HepG2 (cell line): ENCODE measurements around the gene TUT7. TPM values are rescaled to one million over a fixed set of nuclear protein-coding genes. Genes with fewer than 3 reads are reported as not detected.
A peak's percentile ranks its signal among the peaks of the same experiment; 100 is the strongest.

Source experiments
- ARNT ChIP-seq: fragments of 450-650 bp; IDR thresholded peaks from 2 replicates; pipeline ENCODE4 v1.6.1; 2017
- CCDC6 ChIP-seq: sonication (generic); formaldehyde crosslinking; IDR thresholded peaks from 2 replicates; pipeline ENCODE4 v1.8.1; 2022; ENCODE audit warnings: mild to moderate bottlenecking, missing genetic modification reagents, moderate library complexity
- GATAD1 ChIP-seq: IDR thresholded peaks from 2 replicates; pipeline ENCODE4 v1.6.1; 2016; ENCODE audit warnings: missing genetic modification reagents, missing compliant biosample characterization
- GTF2F1 ChIP-seq: fragments of 150-350 bp; IDR thresholded peaks from 2 replicates; pipeline ENCODE4 v1.6.1; 2014; ENCODE audit warnings: low read length
- GTF3A ChIP-seq: sonication (generic); formaldehyde crosslinking; conservative IDR thresholded peaks from 2 replicates; pipeline ENCODE4 v1.4.0; 2020; ENCODE audit warnings: mild to moderate bottlenecking, missing genetic modification reagents
- KDM4B ChIP-seq: sonication (generic); formaldehyde crosslinking; IDR thresholded peaks from 2 replicates; pipeline ENCODE4 v1.4.0; 2020; ENCODE audit warnings: missing genetic modification reagents
- MAZ ChIP-seq, 2 experiments: sonication (generic) in 1 of 2; formaldehyde crosslinking in 1 of 2; IDR thresholded peaks; 2 replicates each; pipeline versions ENCODE4 v1.5.0 to v1.6.1; 2012 to 2020; ENCODE audit warnings: low read depth in 2 of 2, mild to moderate bottlenecking in 2 of 2, borderline replicate concordance in 1 of 2, improper control_type of control experiment in 1 of 2, low read length in 1 of 2, missing genetic modification reagents in 1 of 2, moderate library complexity in 1 of 2
- RARG ChIP-seq: sonication (generic); formaldehyde crosslinking; IDR thresholded peaks from 2 replicates; pipeline ENCODE4 v1.4.0; 2020; ENCODE audit warnings: low read depth, mild to moderate bottlenecking, missing genetic modification reagents
- SIN3B ChIP-seq: fragments of 150-350 bp; IDR thresholded peaks from 2 replicates; pipeline ENCODE4 v1.6.1; 2014; ENCODE audit warnings: low read length
- SP140L ChIP-seq: sonication (generic); formaldehyde crosslinking; IDR thresholded peaks from 2 replicates; pipeline ENCODE4 v1.4.0; 2020; ENCODE audit warnings: missing genetic modification reagents, borderline replicate concordance
- ZNF205 ChIP-seq: IDR thresholded peaks from 2 replicates; pipeline ENCODE4 v1.6.1; 2018; ENCODE audit warnings: missing biosample characterization, missing genetic modification reagents
- ZNF264 ChIP-seq: sonication (generic); formaldehyde crosslinking; IDR thresholded peaks from 2 replicates; pipeline ENCODE4 v1.4.0; 2020; ENCODE audit warnings: missing genetic modification reagents
- ZNF567 ChIP-seq: sonication (generic); formaldehyde crosslinking; IDR thresholded peaks from 2 replicates; pipeline ENCODE4 v1.8.1; 2023; ENCODE audit warnings: mild to moderate bottlenecking, missing genetic modification reagents, borderline replicate concordance
- ZNF75D ChIP-seq: sonication (generic); formaldehyde crosslinking; IDR thresholded peaks from 2 replicates; pipeline ENCODE4 v1.8.1; 2023; ENCODE audit warnings: missing genetic modification reagents, mild to moderate bottlenecking, borderline replicate concordance
- ZNF780A ChIP-seq: sonication (generic); formaldehyde crosslinking; IDR thresholded peaks from 2 replicates; pipeline ENCODE4 v1.8.0; 2022; ENCODE audit warnings: mild to moderate bottlenecking, missing genetic modification reagents, moderate library complexity
- ZNF790 ChIP-seq: sonication (generic); formaldehyde crosslinking; IDR thresholded peaks from 2 replicates; pipeline ENCODE4 v1.8.0; 2022; ENCODE audit warnings: missing genetic modification reagents, mild to moderate bottlenecking, borderline replicate concordance
- polyA plus RNA-seq, 8 experiments: library from polyadenylated mRNA; depleted of rRNA in 3 of 8; stranded (reverse) in 7 of 8; unstranded in 1 of 8; fragments of >200 nt; fragmentation: Illumina TruSeq in 4 of 8; extraction: Trizol in 4 of 8; gene quantifications; 2 replicates each; pipeline versions ENCODE4 v1.2.1 to v1.2.3, GENCODE V29; 2011 to 2016; ENCODE audit warnings: low read depth in 4 of 8, missing spikeins in 1 of 8, mixed read lengths in 1 of 8; ENCODE audit not compliant: insufficient read depth in 1 of 8
- total RNA-seq, 5 experiments: library from RNA; depleted of rRNA; stranded (reverse); fragments of >200 nt; fragmentation: Illumina TruSeq; extraction: Trizol; gene quantifications; 2 replicates each; pipeline ENCODE4 v1.2.3, GENCODE V29; 2016; ENCODE audit warnings: low read depth in 1 of 5
- TF ChIP-seq, protein P1 (sequence below): IDR thresholded peaks from 2 replicates; pipeline ENCODE4 v1.6.1; 2016
- TF ChIP-seq, protein P2 (sequence below): sonication (generic); formaldehyde crosslinking; IDR thresholded peaks from 2 replicates; pipeline ENCODE4 v1.4.0; 2020; ENCODE audit warnings: missing genetic modification reagents, borderline replicate concordance
- TF ChIP-seq, protein P3 (sequence below): sonication (generic); formaldehyde crosslinking; IDR thresholded peaks from 2 replicates; pipeline ENCODE4 v1.4.0; 2020; ENCODE audit warnings: mild to moderate bottlenecking, missing genetic modification reagents
- TF ChIP-seq, protein P4 (sequence below): sonication (generic); formaldehyde crosslinking; conservative IDR thresholded peaks from 2 replicates; pipeline ENCODE4 v1.4.0; 2020; ENCODE audit warnings: missing genetic modification reagents

TUT7 gene
- total and polyA plus RNA-seq, 2 of the 13 experiments (the other 11 are each of a cell fraction or from before 2014, with no cell fraction given) = 12.0 to 19.4 TPM

DNA sequence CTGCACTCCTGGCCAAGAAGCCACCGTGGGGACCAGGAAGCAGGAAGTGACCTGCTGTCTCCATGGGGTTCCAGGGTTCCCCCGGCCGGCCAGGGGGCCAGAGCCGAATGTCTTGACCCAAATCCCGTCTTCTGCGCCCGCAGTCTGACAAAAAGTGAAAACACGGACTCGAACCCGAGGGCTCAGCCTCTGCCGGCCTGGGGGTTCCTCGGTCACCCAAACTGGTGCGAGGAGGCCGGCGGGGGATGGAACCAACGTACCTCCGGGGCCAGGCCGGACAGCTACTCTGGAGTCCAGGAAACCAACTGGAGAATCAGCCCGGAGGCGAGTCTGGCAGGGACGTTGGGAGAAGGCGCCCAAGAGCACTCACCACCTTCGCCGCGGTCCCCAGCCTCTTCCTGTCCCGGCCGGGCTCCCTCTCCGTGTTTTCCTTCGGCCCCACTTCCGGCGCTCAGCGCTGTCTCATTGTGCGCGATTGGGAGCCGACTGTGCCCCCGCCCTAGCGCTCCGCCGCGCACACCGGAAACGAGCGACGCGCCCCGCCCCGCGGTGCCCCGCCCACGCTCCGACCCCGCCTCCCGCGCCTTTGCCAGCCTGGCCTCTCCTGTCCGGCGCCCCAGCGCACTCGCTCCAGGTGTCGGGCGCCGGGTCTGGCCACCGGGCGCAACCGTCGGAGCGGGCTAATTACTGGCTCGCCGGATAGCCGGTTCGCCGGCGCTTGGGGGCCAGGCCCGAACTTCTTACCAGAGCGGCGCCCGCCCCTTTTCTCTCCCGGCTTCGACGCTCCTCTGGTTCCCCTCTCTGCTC, at the start of gene TUT7 (continued):
- TF ChIP-seq, protein P1, sequence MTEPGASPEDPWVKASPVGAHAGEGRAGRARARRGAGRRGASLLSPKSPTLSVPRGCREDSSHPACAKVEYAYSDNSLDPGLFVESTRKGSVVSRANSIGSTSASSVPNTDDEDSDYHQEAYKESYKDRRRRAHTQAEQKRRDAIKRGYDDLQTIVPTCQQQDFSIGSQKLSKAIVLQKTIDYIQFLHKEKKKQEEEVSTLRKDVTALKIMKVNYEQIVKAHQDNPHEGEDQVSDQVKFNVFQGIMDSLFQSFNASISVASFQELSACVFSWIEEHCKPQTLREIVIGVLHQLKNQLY (CRISPR knock-in tag) = no peak; the same call in 1 of the 2 replicates
- TF ChIP-seq ZNF780A (CRISPR knock-in tag) (no peak), RARG (CRISPR knock-in tag) (0 out of 2 replicates have a peak, but pooled peaks have one; percentile 35), ZNF75D (no peak), CCDC6 (CRISPR knock-in tag) (no peak), GTF3A (CRISPR knock-in tag) (no peak), SP140L (no peak), MAZ (IDR thresholded peaks at IDR 0.05; ENCODE audit: borderline replicate concordance, low read depth, low read length) (peak; percentile 95), MAZ (CRISPR knock-in tag; IDR thresholded peaks at IDR 0.05; ENCODE audit: low read depth) (peak; percentile 95), KDM4B (CRISPR knock-in tag) (0 out of 2 replicates have a peak, but pooled peaks have one; percentile 18), ZNF205 (CRISPR knock-in tag) (peak; percentile 43; the same call in 1 of the 2 replicates), GATAD1 (CRISPR knock-in tag) (peak; percentile 87), GTF2F1 (no peak), ARNT (no peak), ZNF567 (CRISPR knock-in tag) (0 out of 2 replicates have a peak, but pooled peaks have one; percentile 65), ZNF264 (0 out of 2 replicates have a peak, but pooled peaks have one; percentile 11), SIN3B (no peak; the same call in 1 of the 2 replicates), ZNF790 (CRISPR knock-in tag) (peak; percentile 67; the same call in 1 of the 2 replicates)
- TF ChIP-seq, protein P2, sequence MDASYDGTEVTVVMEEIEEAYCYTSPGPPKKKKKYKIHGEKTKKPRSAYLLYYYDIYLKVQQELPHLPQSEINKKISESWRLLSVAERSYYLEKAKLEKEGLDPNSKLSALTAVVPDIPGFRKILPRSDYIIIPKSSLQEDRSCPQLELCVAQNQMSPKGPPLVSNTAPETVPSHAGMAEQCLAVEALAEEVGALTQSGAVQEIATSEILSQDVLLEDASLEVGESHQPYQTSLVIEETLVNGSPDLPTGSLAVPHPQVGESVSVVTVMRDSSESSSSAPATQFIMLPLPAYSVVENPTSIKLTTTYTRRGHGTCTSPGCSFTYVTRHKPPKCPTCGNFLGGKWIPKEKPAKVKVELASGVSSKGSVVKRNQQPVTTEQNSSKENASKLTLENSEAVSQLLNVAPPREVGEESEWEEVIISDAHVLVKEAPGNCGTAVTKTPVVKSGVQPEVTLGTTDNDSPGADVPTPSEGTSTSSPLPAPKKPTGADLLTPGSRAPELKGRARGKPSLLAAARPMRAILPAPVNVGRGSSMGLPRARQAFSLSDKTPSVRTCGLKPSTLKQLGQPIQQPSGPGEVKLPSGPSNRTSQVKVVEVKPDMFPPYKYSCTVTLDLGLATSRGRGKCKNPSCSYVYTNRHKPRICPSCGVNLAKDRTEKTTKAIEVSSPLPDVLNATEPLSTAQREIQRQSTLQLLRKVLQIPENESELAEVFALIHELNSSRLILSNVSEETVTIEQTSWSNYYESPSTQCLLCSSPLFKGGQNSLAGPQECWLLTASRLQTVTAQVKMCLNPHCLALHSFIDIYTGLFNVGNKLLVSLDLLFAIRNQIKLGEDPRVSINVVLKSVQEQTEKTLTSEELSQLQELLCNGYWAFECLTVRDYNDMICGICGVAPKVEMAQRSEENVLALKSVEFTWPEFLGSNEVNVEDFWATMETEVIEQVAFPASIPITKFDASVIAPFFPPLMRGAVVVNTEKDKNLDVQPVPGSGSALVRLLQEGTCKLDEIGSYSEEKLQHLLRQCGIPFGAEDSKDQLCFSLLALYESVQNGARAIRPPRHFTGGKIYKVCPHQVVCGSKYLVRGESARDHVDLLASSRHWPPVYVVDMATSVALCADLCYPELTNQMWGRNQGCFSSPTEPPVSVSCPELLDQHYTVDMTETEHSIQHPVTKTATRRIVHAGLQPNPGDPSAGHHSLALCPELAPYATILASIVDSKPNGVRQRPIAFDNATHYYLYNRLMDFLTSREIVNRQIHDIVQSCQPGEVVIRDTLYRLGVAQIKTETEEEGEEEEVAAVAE (CRISPR knock-in tag) = 0 out of 2 replicates have a peak, but pooled peaks have one; percentile 34
- TF ChIP-seq, protein P3, sequence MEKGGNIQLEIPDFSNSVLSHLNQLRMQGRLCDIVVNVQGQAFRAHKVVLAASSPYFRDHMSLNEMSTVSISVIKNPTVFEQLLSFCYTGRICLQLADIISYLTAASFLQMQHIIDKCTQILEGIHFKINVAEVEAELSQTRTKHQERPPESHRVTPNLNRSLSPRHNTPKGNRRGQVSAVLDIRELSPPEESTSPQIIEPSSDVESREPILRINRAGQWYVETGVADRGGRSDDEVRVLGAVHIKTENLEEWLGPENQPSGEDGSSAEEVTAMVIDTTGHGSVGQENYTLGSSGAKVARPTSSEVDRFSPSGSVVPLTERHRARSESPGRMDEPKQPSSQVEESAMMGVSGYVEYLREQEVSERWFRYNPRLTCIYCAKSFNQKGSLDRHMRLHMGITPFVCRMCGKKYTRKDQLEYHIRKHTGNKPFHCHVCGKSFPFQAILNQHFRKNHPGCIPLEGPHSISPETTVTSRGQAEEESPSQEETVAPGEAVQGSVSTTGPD (CRISPR knock-in tag) = no peak
- TF ChIP-seq, protein P4, sequence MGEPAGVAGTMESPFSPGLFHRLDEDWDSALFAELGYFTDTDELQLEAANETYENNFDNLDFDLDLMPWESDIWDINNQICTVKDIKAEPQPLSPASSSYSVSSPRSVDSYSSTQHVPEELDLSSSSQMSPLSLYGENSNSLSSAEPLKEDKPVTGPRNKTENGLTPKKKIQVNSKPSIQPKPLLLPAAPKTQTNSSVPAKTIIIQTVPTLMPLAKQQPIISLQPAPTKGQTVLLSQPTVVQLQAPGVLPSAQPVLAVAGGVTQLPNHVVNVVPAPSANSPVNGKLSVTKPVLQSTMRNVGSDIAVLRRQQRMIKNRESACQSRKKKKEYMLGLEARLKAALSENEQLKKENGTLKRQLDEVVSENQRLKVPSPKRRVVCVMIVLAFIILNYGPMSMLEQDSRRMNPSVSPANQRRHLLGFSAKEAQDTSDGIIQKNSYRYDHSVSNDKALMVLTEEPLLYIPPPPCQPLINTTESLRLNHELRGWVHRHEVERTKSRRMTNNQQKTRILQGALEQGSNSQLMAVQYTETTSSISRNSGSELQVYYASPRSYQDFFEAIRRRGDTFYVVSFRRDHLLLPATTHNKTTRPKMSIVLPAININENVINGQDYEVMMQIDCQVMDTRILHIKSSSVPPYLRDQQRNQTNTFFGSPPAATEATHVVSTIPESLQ = no peak
